Activated CD4-positive, alpha-beta T cell treated with anti-CD3 and anti-CD28 coated beads, Interleukin-2, amount 10 ng/mL, durations not matched to agents 7 days and 5 days (primary cell): ENCODE measurements around the gene PLA2G10. TPM values are rescaled to one million over a fixed set of nuclear protein-coding genes. Genes with fewer than 3 reads are reported as not detected.

Experiments
- CTCF ChIA-PET: fragments of 350-600 bp; sonication (Branson Sonifier 250); formaldehyde crosslinking; loops from one replicate; lab custom pipeline; 2021; ENCODE audit warnings: antibody characterized with exemption; lab: Charles Lee
- POLR2A ChIA-PET: fragments of 350-600 bp; sonication (Branson Sonifier 250); formaldehyde crosslinking; loops from one replicate; lab custom pipeline; 2021; ENCODE audit warnings: antibody characterized with exemption; lab: Charles Lee
- DNase-seq: peaks from one replicate; pipeline ENCODE4 v3.0.0-alpha.2; 2020
- H3K27ac Mint-ChIP-seq: one replicate; pipeline ENCODE4 v1.8.0; 2021; ENCODE audit warnings: mild to moderate bottlenecking, moderate library complexity, mixed read lengths
- H3K27me3 Mint-ChIP-seq: one replicate; pipeline ENCODE4 v1.8.0; 2021; ENCODE audit warnings: mixed read lengths
- H3K36me3 Mint-ChIP-seq: one replicate; pipeline ENCODE4 v1.8.0; 2021; ENCODE audit warnings: low read depth, mixed read lengths
- H3K4me1 Mint-ChIP-seq: one replicate; pipeline ENCODE4 v1.8.0; 2021; ENCODE audit warnings: mixed read lengths
- H3K4me3 Mint-ChIP-seq: one replicate; pipeline ENCODE4 v1.8.0; 2021; ENCODE audit warnings: mild to moderate bottlenecking, moderate library complexity, mixed read lengths
- H3K9me3 Mint-ChIP-seq: one replicate; pipeline ENCODE4 v1.8.0; 2021; ENCODE audit warnings: mixed read lengths
- total RNA-seq, 2 experiments: library from RNA; stranded (reverse); gene quantifications; one replicate each; pipeline ENCODE4 v1.2.3, GENCODE V29; 2021

PLA2G10 gene
- total RNA-seq, 2 experiments from 2014 or later = not detected

- Mint-ChIP-seq H3K27me3 (peaks cover 3% of the 10 kb centered on the region), H3K4me1 (no peaks in the 10 kb centered on the region), H3K4me3 (no peak overlapping the region), H3K9me3 (peaks cover 5% of the 10 kb centered on the region), H3K27ac (no peak overlapping the region), H3K36me3 (no peaks in the 10 kb centered on the region)
- DNase-seq = no peak
- POLR2A ChIA-PET = no interaction called here
- CTCF ChIA-PET = no interaction called here
Observed at GRCh38 chr16:14678748-14679497, 15.2 kb downstream of the PLA2G10 start.

- H3K4me3 Mint-ChIP-seq = no peak overlapping the region
- H3K36me3 Mint-ChIP-seq = peaks cover 1% of the 10 kb centered on the region
- no peak overlapping the region for H3K27ac Mint-ChIP-seq
- ChIA-PET CTCF (no interaction called here), POLR2A (no interaction called here)
- DNase-seq = no peak
- peaks cover 3% of the 10 kb centered on the region for H3K27me3 Mint-ChIP-seq
- peaks cover 5% of the 10 kb centered on the region for H3K4me1 Mint-ChIP-seq
- peaks cover 6% of the 10 kb centered on the region for H3K9me3 Mint-ChIP-seq
Observed at GRCh38 chr16:14677627-14678026, 16.5 kb downstream of the PLA2G10 start.

- H3K27ac Mint-ChIP-seq = no peak overlapping the region
- peaks cover 6% of the 10 kb centered on the region for H3K9me3 Mint-ChIP-seq
- DNase-seq = no peak
- H3K4me1 Mint-ChIP-seq = peaks cover 13% of the 10 kb centered on the region
- ChIA-PET POLR2A (no interaction called here), CTCF (interaction anchor here (0.6 kb wide), 1 partner anchor 85 kb away, joined by 3 read pairs; no protein-coding TSS in a partner anchor)
- H3K27me3 Mint-ChIP-seq = peaks cover 3% of the 10 kb centered on the region
- peaks cover 4% of the 10 kb centered on the region for H3K36me3 Mint-ChIP-seq
- H3K4me3 Mint-ChIP-seq = no peak overlapping the region
Observed at GRCh38 chr16:14676633-14677032, 17.5 kb downstream of the PLA2G10 start.

GRCh38 chr16:14672403-14672971 is 21.6 kb downstream of the PLA2G10 start:
- CTCF ChIA-PET = no interaction called here

GRCh38 chr16:14669776-14670175 is 24.3 kb downstream of the PLA2G10 start:
- no peak overlapping the region for H3K27ac Mint-ChIP-seq
- DNase-seq = no peak
- H3K4me3 Mint-ChIP-seq = no peak overlapping the region
- no peaks in the 10 kb centered on the region for H3K27me3 Mint-ChIP-seq
- ChIA-PET CTCF (no interaction called here), POLR2A (no interaction called here)
- H3K36me3 Mint-ChIP-seq = peaks cover 44% of the 10 kb centered on the region
- peaks cover 13% of the 10 kb centered on the region for H3K4me1 Mint-ChIP-seq
- H3K9me3 Mint-ChIP-seq = peaks cover 3% of the 10 kb centered on the region

More at GRCh38 chr16:14672403-14672971, 21.6 kb downstream of the PLA2G10 start:
- Mint-ChIP-seq H3K36me3 (peaks cover 21% of the 10 kb centered on the region), H3K27ac (peak overlapping the region; percentile 0), H3K4me1 (peaks cover 13% of the 10 kb centered on the region), H3K27me3 (peaks cover 3% of the 10 kb centered on the region), H3K9me3 (peaks cover 6% of the 10 kb centered on the region), H3K4me3 (no peak overlapping the region)
- POLR2A ChIA-PET = no interaction called here
- peak; percentile 16 for DNase-seq

- Mint-ChIP-seq H3K9me3 (no peaks in the 10 kb centered on the region), H3K4me3 (no peak overlapping the region), H3K27ac (no peak overlapping the region), H3K36me3 (peaks cover 53% of the 10 kb centered on the region), H3K27me3 (no peaks in the 10 kb centered on the region), H3K4me1 (peaks cover 12% of the 10 kb centered on the region)
- ChIA-PET POLR2A (no interaction called here), CTCF (interaction anchor here (0.6 kb wide), 1 partner anchor 346 kb away, joined by 3 read pairs; no protein-coding TSS in a partner anchor)
- DNase-seq = no peak
Observed at GRCh38 chr16:14668556-14669223, 25.4 kb downstream of the PLA2G10 start.

GRCh38 chr16:14667347-14668266 is 26.5 kb downstream of the PLA2G10 start:
- ChIA-PET POLR2A (no interaction called here), CTCF (interaction anchor here (1.1 kb wide), 1 partner anchor 16 kb away, joined by 4 read pairs; no protein-coding TSS in a partner anchor)
- Mint-ChIP-seq H3K9me3 (no peaks in the 10 kb centered on the region), H3K36me3 (peaks cover 55% of the 10 kb centered on the region), H3K27ac (no peak overlapping the region), H3K4me3 (no peak overlapping the region), H3K4me1 (peaks cover 8% of the 10 kb centered on the region), H3K27me3 (no peaks in the 10 kb centered on the region)
- no peak for DNase-seq

- peaks cover 39% of the 10 kb centered on the region for H3K36me3 Mint-ChIP-seq
- H3K9me3 Mint-ChIP-seq = no peaks in the 10 kb centered on the region
- peak overlapping the region; percentile 38 for H3K27ac Mint-ChIP-seq
- DNase-seq = no peak
- no peaks in the 10 kb centered on the region for H3K27me3 Mint-ChIP-seq
- ChIA-PET CTCF (no interaction called here), POLR2A (interaction anchor here (0.5 kb wide), 1 partner anchor 10 kb away, joined by 5 read pairs; no protein-coding TSS in a partner anchor)
- H3K4me1 Mint-ChIP-seq = peaks cover 5% of the 10 kb centered on the region
- H3K4me3 Mint-ChIP-seq = no peak overlapping the region
Observed at GRCh38 chr16:14658063-14658462, 36.0 kb downstream of the PLA2G10 start.

- Mint-ChIP-seq H3K36me3 (peaks cover 49% of the 10 kb centered on the region), H3K4me3 (no peak overlapping the region), H3K27me3 (no peaks in the 10 kb centered on the region), H3K9me3 (no peaks in the 10 kb centered on the region), H3K4me1 (no peaks in the 10 kb centered on the region), H3K27ac (no peak overlapping the region)
- DNase-seq = no peak
- POLR2A ChIA-PET = no interaction called here
- CTCF ChIA-PET = no interaction called here
Observed at GRCh38 chr16:14652726-14653125, 41.4 kb downstream of the PLA2G10 start.

GRCh38 chr16:14650629-14651028 is 43.5 kb downstream of the PLA2G10 start:
- ChIA-PET POLR2A (no interaction called here), CTCF (no interaction called here)
- Mint-ChIP-seq H3K27me3 (no peaks in the 10 kb centered on the region), H3K36me3 (peaks cover 45% of the 10 kb centered on the region), H3K4me3 (no peak overlapping the region), H3K4me1 (no peaks in the 10 kb centered on the region), H3K9me3 (no peaks in the 10 kb centered on the region), H3K27ac (no peak overlapping the region)
- DNase-seq = no peak

- Mint-ChIP-seq H3K27ac (no peak overlapping the region), H3K4me3 (no peak overlapping the region), H3K36me3 (peaks cover 41% of the 10 kb centered on the region), H3K9me3 (no peaks in the 10 kb centered on the region), H3K4me1 (no peaks in the 10 kb centered on the region), H3K27me3 (no peaks in the 10 kb centered on the region)
- DNase-seq = no peak
- CTCF ChIA-PET = no interaction called here
- POLR2A ChIA-PET = no interaction called here
Observed at GRCh38 chr16:14649816-14650215, 44.3 kb downstream of the PLA2G10 start.

- H3K4me1 Mint-ChIP-seq = peaks cover 7% of the 10 kb centered on the region
- POLR2A ChIA-PET = no interaction called here
- H3K4me3 Mint-ChIP-seq = no peak overlapping the region
- H3K9me3 Mint-ChIP-seq = no peaks in the 10 kb centered on the region
- CTCF ChIA-PET = interaction anchor here (0.7 kb wide), 1 partner anchor 12 kb away, joined by 9 read pairs; no protein-coding TSS in a partner anchor
- H3K27me3 Mint-ChIP-seq = no peaks in the 10 kb centered on the region
- peaks cover 33% of the 10 kb centered on the region for H3K36me3 Mint-ChIP-seq
- no peak for DNase-seq
- no peak overlapping the region for H3K27ac Mint-ChIP-seq
Observed at GRCh38 chr16:14641926-14642325, 52.2 kb downstream of the PLA2G10 start.
